Placental pericyte (primary cell): ENCODE data around the gene GRM4. TPM values are rescaled to one million over a fixed set of nuclear protein-coding genes. Genes with fewer than 3 reads are reported as not detected.

Experiments used
- small RNA-seq: library from RNA; depleted of rRNA; stranded (forward); fragments of <200 nt; gene quantifications from one replicate; pipeline ENCODE3, GENCODE V24; 2012; ENCODE audit warnings: low replicate concordance
- total RNA-seq: library from RNA; depleted of rRNA; stranded (reverse); fragments of >200 nt; gene quantifications from 2 replicates; pipeline ENCODE4 v1.2.3, GENCODE V29; 2012

GRM4 gene
- total RNA-seq: not detected in 2 replicates

GRCh38 chr6:34146021-34146782 is at the start of gene GRM4:
TSS of gene GRM4 (minus strand) at chr6:34146087. CDS start at chr6:34133496, 12,591 bp downstream.

Small RNAs within 50 kb of the gene (small RNA-seq; reads per million reads assigned to genes)
- not detected for gene MIR1275

Other genes starting within 250 kb of the GRM4 start
- 242 and 347 TPM in 2 replicates for gene HMGA1, start 90.8 kb upstream of the GRM4 start, total RNA-seq
- gene SMIM29, start 102.9 kb upstream of the GRM4 start, total RNA-seq: 41.1 and 54.1 TPM in 2 replicates
- 14.2 and 24.1 TPM in 2 replicates for gene NUDT3, start 246.6 kb upstream of the GRM4 start, total RNA-seq